ENCODE measurements around the gene SPOCK3. TPM values are rescaled to one million over a fixed set of nuclear protein-coding genes. Genes with fewer than 3 reads are reported as not detected.

The SPOCK3 gene
- total RNA-seq, 4 donors from 2014 or later: 0.16 to 0.58 (median 0.36) TPM; not detected in 1

GRCh38 chr4:167023364-167023925 is 210.8 kb downstream of the SPOCK3 start:
- DNase-seq (no peak), ATAC-seq (no peak)
- Histone ChIP-seq H3K4me1 (no peaks in the 10 kb centered on the region), H3K27me3 (no peaks in the 10 kb centered on the region), H3K4me3 (no peak overlapping the region), H3K9me3 (no peaks in the 10 kb centered on the region), H3K36me3 (no peaks in the 10 kb centered on the region), H3K27ac (no peak overlapping the region)
- TF ChIP-seq CTCF (IDR thresholded peaks at IDR 0.05 in 4 of 5, conservative IDR thresholded peaks at IDR 0.05 in 1 of 5) (no peak), POLR2A (IDR thresholded peaks at IDR 0.05) (no peak)
- intact Hi-C loops (cut with DNase I; ENCODE audit: low total_unique reads): loop anchor here (5.0 kb wide), 3 partner anchors 269 to 1129 kb away; no protein-coding TSS in a partner anchor
- in situ Hi-C loops (cut with MboI; ENCODE audit: low sequenced_read_pairs in 4 of 4): loop anchor here in 3 of 4 donors (10.0 to 25.0 kb wide), 5 partner anchors 271 to 1139 kb away; no protein-coding TSS in a partner anchor

GRCh38 chr4:167021545-167022155 is 212.6 kb downstream of the SPOCK3 start:
- DNase-seq (peak; percentile 12 to 32), ATAC-seq (peak; percentile 54 to 55)
- H3K4me3 ChIP-seq: no peak overlapping the region
- H3K27me3 ChIP-seq: no peaks in the 10 kb centered on the region
- H3K36me3 ChIP-seq: no peaks in the 10 kb centered on the region
- no peaks in the 10 kb centered on the region for H3K9me3 ChIP-seq
- peak; percentile 32 to 73 (median 58) for TF ChIP-seq CTCF (IDR thresholded peaks at IDR 0.05 in 4 of 5, conservative IDR thresholded peaks at IDR 0.05 in 1 of 5)
- no peak for TF ChIP-seq POLR2A (IDR thresholded peaks at IDR 0.05)
- in situ Hi-C loops (cut with MboI; ENCODE audit: low sequenced_read_pairs in 4 of 4) (loop anchor here in 3 of 4 donors (10.0 to 25.0 kb wide), 5 partner anchors 273 to 1141 kb away; no protein-coding TSS in a partner anchor), intact Hi-C loops (cut with DNase I; ENCODE audit: low total_unique reads) (loop anchor here (5.0 kb wide), 3 partner anchors 271 to 1131 kb away; no protein-coding TSS in a partner anchor)
- H3K4me1 ChIP-seq: no peaks in the 10 kb centered on the region
- no peak overlapping the region for H3K27ac ChIP-seq

- in situ Hi-C loops (cut with MboI; ENCODE audit: low sequenced_read_pairs in 4 of 4) (loop anchor here in 3 of 4 donors (10.0 to 25.0 kb wide), 5 partner anchors 274 to 1142 kb away; no protein-coding TSS in a partner anchor), intact Hi-C loops (cut with DNase I; ENCODE audit: low total_unique reads) (loop anchor here (5.0 kb wide), 3 partner anchors 272 to 1132 kb away; no protein-coding TSS in a partner anchor)
- no peaks in the 10 kb centered on the region for H3K27me3 ChIP-seq
- H3K27ac ChIP-seq: no peak overlapping the region
- H3K36me3 ChIP-seq: no peaks in the 10 kb centered on the region
- no peaks in the 10 kb centered on the region for H3K9me3 ChIP-seq
- ATAC-seq (no peak), DNase-seq (no peak)
- H3K4me1 ChIP-seq: no peaks in the 10 kb centered on the region
- no peak overlapping the region for H3K4me3 ChIP-seq
- TF ChIP-seq CTCF (IDR thresholded peaks at IDR 0.05 in 4 of 5, conservative IDR thresholded peaks at IDR 0.05 in 1 of 5) (no peak), POLR2A (IDR thresholded peaks at IDR 0.05) (no peak)
Observed at GRCh38 chr4:167020410-167020809, 213.9 kb downstream of the SPOCK3 start.

GRCh38 chr4:167014944-167015343 is 219.3 kb downstream of the SPOCK3 start:
- in situ Hi-C loops (cut with MboI; ENCODE audit: low sequenced_read_pairs in 4 of 4) (loop anchor here in 2 of 4 donors (25.0 kb wide), 2 partner anchors 1122 to 1147 kb away; no protein-coding TSS in a partner anchor), intact Hi-C loops (cut with DNase I; ENCODE audit: low total_unique reads) (no loop called here)
- no peak for TF ChIP-seq POLR2A (IDR thresholded peaks at IDR 0.05)
- no peak for TF ChIP-seq CTCF (IDR thresholded peaks at IDR 0.05 in 4 of 5, conservative IDR thresholded peaks at IDR 0.05 in 1 of 5)
- DNase-seq (no peak), ATAC-seq (no peak)
- no peak overlapping the region for H3K4me3 ChIP-seq
- no peaks in the 10 kb centered on the region for H3K27me3 ChIP-seq
- H3K36me3 ChIP-seq: no peaks in the 10 kb centered on the region
- no peaks in the 10 kb centered on the region for H3K9me3 ChIP-seq
- H3K4me1 ChIP-seq: no peaks in the 10 kb centered on the region
- H3K27ac ChIP-seq: no peak overlapping the region
